Keratinocyte (primary cell): ENCODE measurements around the gene MYL12B. TPM values are rescaled to one million over a fixed set of nuclear protein-coding genes. Genes with fewer than 3 reads are reported as not detected.

Experiments used
- DNase-seq: peaks from one replicate; pipeline ENCODE4 v3.0.0-alpha.2; 2011; ENCODE audit warnings: low read depth, missing footprints, low spot score
- FAIRE-seq: peaks from 2 replicates; lab custom pipeline; 2011; peaks lifted over from hg19 to GRCh38; lab: Jason Lieb, UNC
- H2AFZ ChIP-seq: 2 replicates; pipeline ENCODE4 v1.6.0; 2012; ENCODE audit warnings: low read length, control low read depth, inconsistent platforms; ENCODE audit not compliant: control insufficient read depth
- H3K27ac ChIP-seq: 2 replicates; pipeline ENCODE4 v1.5.1; 2011; ENCODE audit warnings: low read length; ENCODE audit not compliant: control insufficient read depth, insufficient read depth
- H3K27me3 ChIP-seq: 3 replicates; pipeline ENCODE4 v1.6.0; 2011; ENCODE audit warnings: low read length; ENCODE audit not compliant: control insufficient read depth, insufficient read depth; ENCODE audit errors: extremely low read depth
- H3K36me3 ChIP-seq, 2 experiments: 2 replicates in 1 of 2; 3 replicates in 1 of 2; pipeline ENCODE4 v1.5.1; 2011; ENCODE audit warnings: low read length in 2 of 2, mild to moderate bottlenecking in 1 of 2; ENCODE audit not compliant: control insufficient read depth in 2 of 2, insufficient read depth in 2 of 2; ENCODE audit errors: extremely low read depth in 1 of 2
- H3K4me1 ChIP-seq: 3 replicates; pipeline ENCODE4 v1.5.1; 2011; ENCODE audit warnings: low read length; ENCODE audit not compliant: control insufficient read depth, insufficient read depth; ENCODE audit errors: extremely low read depth
- H3K4me2 ChIP-seq: 3 replicates; pipeline ENCODE4 v1.6.0; 2011; ENCODE audit warnings: low read depth, low read length; ENCODE audit not compliant: control insufficient read depth, insufficient read depth; ENCODE audit errors: extremely low read depth
- H3K4me3 ChIP-seq, 3 experiments: fragments of 200-600 bp in 1 of 3; sonication (generic) in 1 of 3; 2 replicates in 2 of 3; 3 replicates in 1 of 3; pipeline ENCODE4 v1.5.1; 2011 to 2016; ENCODE audit warnings: low read length in 3 of 3, mild to moderate bottlenecking in 3 of 3, control low read depth in 2 of 3, inconsistent platforms in 1 of 3, low read depth in 1 of 3, mixed read lengths in 1 of 3, mixed run types in 1 of 3, moderate library complexity in 1 of 3; ENCODE audit not compliant: control insufficient read depth in 2 of 3, insufficient read depth in 2 of 3; ENCODE audit errors: extremely low read depth in 1 of 3
- H3K79me2 ChIP-seq: 2 replicates; pipeline ENCODE4 v1.6.0; 2012; ENCODE audit warnings: low read length; ENCODE audit not compliant: control insufficient read depth, insufficient read depth
- H3K9ac ChIP-seq: 3 replicates; pipeline ENCODE4 v1.6.0; 2011; ENCODE audit warnings: low read length; ENCODE audit not compliant: control insufficient read depth, insufficient read depth; ENCODE audit errors: extremely low read depth
- H3K9me1 ChIP-seq: 3 replicates; pipeline ENCODE4 v1.6.0; 2011; ENCODE audit warnings: low read length; ENCODE audit not compliant: control insufficient read depth, insufficient read depth; ENCODE audit errors: extremely low read depth
- H3K9me3 ChIP-seq: 2 replicates; pipeline ENCODE4 v1.5.1; 2012; ENCODE audit warnings: low read depth, low read length; ENCODE audit not compliant: control insufficient read depth
- H4K20me1 ChIP-seq: 3 replicates; pipeline ENCODE4 v1.6.0; 2011; ENCODE audit warnings: low read length; ENCODE audit not compliant: control insufficient read depth, insufficient read depth; ENCODE audit errors: extremely low read depth
- EZH2 ChIP-seq: IDR thresholded peaks from one replicate; pipeline ENCODE4 v1.6.1; 2012; ENCODE audit warnings: inconsistent platforms, mild to moderate bottlenecking, low read length, moderate library complexity
- dilution Hi-C: fragments of 300-500 bp; cut with MboI; formaldehyde crosslinking; loops from one replicate; pipeline ENCODE4 v1.7.0; 2020; ENCODE audit warnings: low sequenced_read_pairs; ENCODE audit not compliant: extremely low pct_ligation_motif_present
- polyA plus RNA-seq, 5 experiments: library from polyadenylated mRNA; depleted of rRNA in 3 of 5; stranded (reverse) in 3 of 5; stranded (forward) in 1 of 5; unstranded in 1 of 5; fragments of >200 nt; gene quantifications; 1 replicate in 1 of 5; 2 replicates in 3 of 5; 3 replicates in 1 of 5; pipeline versions ENCODE4 v1.2.1 to v1.2.3, GENCODE V29; 2011 to 2012; ENCODE audit warnings: missing spikeins in 2 of 5, low read depth in 1 of 5, low replicate concordance in 1 of 5
- TF ChIP-seq, protein P1 (sequence below), 3 experiments: IDR thresholded peaks in 1 of 3; conservative IDR thresholded peaks in 1 of 3; optimal IDR thresholded peaks in 1 of 3; 2 replicates in 2 of 3; 3 replicates in 1 of 3; pipeline versions ENCODE3 to v1.5.1; 2011; ENCODE audit warnings: low read length in 3 of 3, mild to moderate bottlenecking in 3 of 3, moderate library complexity in 2 of 3, control low read depth in 1 of 3, inconsistent platforms in 1 of 3; ENCODE audit not compliant: insufficient read depth in 2 of 3; ENCODE audit errors: extremely low read depth in 1 of 3

The MYL12B gene
- polyA plus RNA-seq, 1 donor (not counting 4 experiments of a cell fraction or from before 2014, with no cell fraction given), result 1,224 TPM

DNA sequence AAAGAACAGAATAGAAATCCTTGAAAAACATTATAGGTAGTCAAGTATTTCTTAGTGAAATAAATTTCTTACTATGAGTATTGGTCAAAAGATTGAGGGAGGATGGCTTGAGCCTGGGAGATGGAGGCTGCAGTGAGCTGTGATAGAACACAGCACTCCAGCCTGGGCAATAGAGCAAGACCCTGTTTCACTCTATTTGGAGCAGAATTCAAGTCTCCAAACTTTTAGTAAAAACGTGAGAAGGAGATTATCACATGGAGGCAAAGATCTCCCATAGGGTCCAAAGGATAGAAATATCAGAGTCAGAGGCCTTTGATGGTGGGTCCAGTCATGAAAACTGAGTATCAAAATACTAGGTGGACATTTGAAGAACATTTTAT is 16.8 kb upstream of the MYL12B start:
- DNase-seq (no peak), FAIRE-seq (no peak)
- Histone ChIP-seq H3K9ac (no peak overlapping the region), H3K27me3 (no peaks in the 10 kb centered on the region), H3K79me2 (peaks cover 26% of the 10 kb centered on the region), H3K4me2 (peak overlapping the region; percentile 91), H3K27ac (no peak overlapping the region), H4K20me1 (peaks cover 1% of the 10 kb centered on the region), H3K9me1 (no peaks in the 10 kb centered on the region), H2AFZ (no peak overlapping the region), H3K9me3 (no peaks in the 10 kb centered on the region), H3K4me1 (peaks cover 22% of the 10 kb centered on the region), H3K4me3 (no peak overlapping the region), H3K36me3 (peaks cover 0 to 7% of the 10 kb centered on the region in 2 experiments)
- dilution Hi-C loops, result no loop called here
- TF ChIP-seq, protein P1, sequence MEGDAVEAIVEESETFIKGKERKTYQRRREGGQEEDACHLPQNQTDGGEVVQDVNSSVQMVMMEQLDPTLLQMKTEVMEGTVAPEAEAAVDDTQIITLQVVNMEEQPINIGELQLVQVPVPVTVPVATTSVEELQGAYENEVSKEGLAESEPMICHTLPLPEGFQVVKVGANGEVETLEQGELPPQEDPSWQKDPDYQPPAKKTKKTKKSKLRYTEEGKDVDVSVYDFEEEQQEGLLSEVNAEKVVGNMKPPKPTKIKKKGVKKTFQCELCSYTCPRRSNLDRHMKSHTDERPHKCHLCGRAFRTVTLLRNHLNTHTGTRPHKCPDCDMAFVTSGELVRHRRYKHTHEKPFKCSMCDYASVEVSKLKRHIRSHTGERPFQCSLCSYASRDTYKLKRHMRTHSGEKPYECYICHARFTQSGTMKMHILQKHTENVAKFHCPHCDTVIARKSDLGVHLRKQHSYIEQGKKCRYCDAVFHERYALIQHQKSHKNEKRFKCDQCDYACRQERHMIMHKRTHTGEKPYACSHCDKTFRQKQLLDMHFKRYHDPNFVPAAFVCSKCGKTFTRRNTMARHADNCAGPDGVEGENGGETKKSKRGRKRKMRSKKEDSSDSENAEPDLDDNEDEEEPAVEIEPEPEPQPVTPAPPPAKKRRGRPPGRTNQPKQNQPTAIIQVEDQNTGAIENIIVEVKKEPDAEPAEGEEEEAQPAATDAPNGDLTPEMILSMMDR (optimal IDR thresholded peaks at IDR 0.05 in 1 of 3, IDR thresholded peaks at IDR 0.05 in 1 of 3, conservative IDR thresholded peaks at IDR 0.05 in 1 of 3; ENCODE audit: extremely low read depth in 1 of 3, insufficient read depth in 2 of 3, low read length in 3 of 3), result no peak
- TF ChIP-seq EZH2, result no peak

DNA sequence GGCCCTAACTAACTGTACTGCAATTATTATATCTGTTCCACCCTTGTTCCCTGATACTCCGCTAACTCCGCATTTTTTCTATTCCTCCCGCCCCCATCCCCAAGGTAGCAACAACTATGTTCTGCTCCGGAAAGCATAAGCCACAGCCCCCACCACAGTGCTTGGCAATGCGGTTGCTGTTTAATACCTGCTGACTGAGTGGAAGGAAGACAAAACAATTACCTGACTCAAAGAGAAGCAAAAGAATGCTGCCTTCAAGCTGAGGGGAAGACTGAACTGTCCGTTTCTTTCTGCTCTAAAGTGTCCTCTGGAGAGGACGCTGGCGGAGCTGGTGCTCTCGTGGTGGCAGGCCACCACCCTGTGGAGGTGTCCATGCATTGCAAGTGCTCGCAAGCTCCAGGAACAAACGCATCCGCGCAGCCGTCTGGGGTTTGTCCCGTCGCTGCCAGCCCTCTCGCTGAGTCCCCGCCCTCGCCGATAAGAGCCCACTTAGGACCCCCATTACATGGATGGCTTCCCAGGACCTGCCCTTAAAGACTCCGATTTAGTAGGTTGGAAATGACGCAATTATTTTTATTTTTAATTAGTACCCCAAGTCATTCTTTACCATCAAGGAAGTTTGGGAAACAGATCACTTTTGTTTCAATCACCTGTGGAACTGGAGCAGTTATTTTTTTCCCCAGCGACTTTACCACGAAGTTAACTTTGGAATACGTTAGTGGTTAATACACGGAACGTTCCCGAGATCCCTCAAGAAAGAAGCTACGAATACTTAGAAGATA is 15.9 kb upstream of the MYL12B start:
- peaks cover 31% of the 10 kb centered on the region for H3K4me1 ChIP-seq
- peaks cover 1 to 12% of the 10 kb centered on the region in 2 experiments for H3K36me3 ChIP-seq
- DNase-seq (no peak), FAIRE-seq (peak; percentile 65)
- H3K79me2 ChIP-seq, result peaks cover 35% of the 10 kb centered on the region
- peak overlapping the region; percentile 94 to 97 (median 96) for H3K4me3 ChIP-seq
- peaks cover 3% of the 10 kb centered on the region for H4K20me1 ChIP-seq
- H3K9ac ChIP-seq, result peak overlapping the region; percentile 98
- peak overlapping the region; percentile 78 for H2AFZ ChIP-seq
- peak overlapping the region; percentile 99 for H3K27ac ChIP-seq
- dilution Hi-C loops, result no loop called here
- peak overlapping the region; percentile 91 for H3K4me2 ChIP-seq
- H3K9me3 ChIP-seq, result no peaks in the 10 kb centered on the region
- H3K9me1 ChIP-seq, result no peaks in the 10 kb centered on the region
- no peaks in the 10 kb centered on the region for H3K27me3 ChIP-seq
- TF ChIP-seq, protein P1 (optimal IDR thresholded peaks at IDR 0.05 in 1 of 3, IDR thresholded peaks at IDR 0.05 in 1 of 3, conservative IDR thresholded peaks at IDR 0.05 in 1 of 3; ENCODE audit: extremely low read depth in 1 of 3, insufficient read depth in 2 of 3, low read length in 3 of 3), result peak; percentile 96 to 98 (median 96)
- no peak for TF ChIP-seq EZH2
